HL-60 (cell line): ENCODE results near the gene CYSRT1.

Experiments used
- CTCF ChIP-seq: IDR thresholded peaks from one replicate; pipeline ENCODE4 v1.5.1; 2011; ENCODE audit warnings: low read length, control low read depth, inconsistent platforms; ENCODE audit not compliant: insufficient read depth
- REST ChIP-seq: IDR thresholded peaks from 2 replicates; pipeline ENCODE4 v1.6.1; 2012; ENCODE audit warnings: low read depth; ENCODE audit not compliant: insufficient replicate concordance
- SPI1 ChIP-seq: IDR thresholded peaks from 2 replicates; pipeline ENCODE4 v1.6.1; 2012; ENCODE audit warnings: low read depth, mild to moderate bottlenecking, borderline replicate concordance

- no peak for TF ChIP-seq CTCF
- no peak for TF ChIP-seq SPI1
- TF ChIP-seq REST: no peak
Observed at GRCh38 chr9:137190315-137190856, 34.6 kb upstream of the CYSRT1 start.
